Heart left ventricle (tissue), 16 donors: ENCODE results near the gene SCP2. TPM values are rescaled to one million over a fixed set of nuclear protein-coding genes. Genes with fewer than 3 reads are reported as not detected.
A peak's percentile ranks its signal among the peaks of the same experiment; 100 is the strongest.

Experiments used
- ATAC-seq, 4 donors: fragments of 200-7000 bp; cut with Tn5 transposase; one replicate each; pipeline ENCODE4 v1.9.1; 2020 to 2022; ENCODE audit warnings: moderate library complexity in 4 of 4, mild to moderate bottlenecking in 3 of 4, moderate number of reproducible peaks in 1 of 4
- DNase-seq, 5 donors: peaks; one replicate each; pipeline ENCODE4 v3.0.0-alpha.2; 2020
- H3K27ac ChIP-seq, 12 donors: fragments of 200-600 bp; sonication (generic) in 4 of 12; one replicate each; pipeline versions ENCODE4 v1.5.0 to v1.8.0; 2016 to 2022; ENCODE audit warnings: mild to moderate bottlenecking in 2 of 12
- H3K27me3 ChIP-seq, 9 donors: fragments of 200-600 bp; sonication (generic) in 2 of 9; one replicate each; pipeline versions ENCODE4 v1.5.1 to v1.8.0; 2016 to 2022; ENCODE audit warnings: mild to moderate bottlenecking in 3 of 9
- H3K36me3 ChIP-seq, 9 donors: fragments of 200-600 bp; sonication (generic) in 2 of 9; one replicate each; pipeline versions ENCODE4 v1.5.0 to v1.8.0; 2018 to 2022; ENCODE audit warnings: mild to moderate bottlenecking in 2 of 9
- H3K4me1 ChIP-seq, 12 donors: fragments of 200-600 bp; sonication (generic) in 4 of 12; one replicate each; pipeline versions ENCODE4 v1.5.0 to v1.8.0; 2016 to 2022; ENCODE audit warnings: mild to moderate bottlenecking in 3 of 12
- H3K4me3 ChIP-seq, 12 donors: fragments of 200-600 bp; sonication (generic) in 4 of 12; one replicate each; pipeline versions ENCODE4 v1.5.0 to v1.8.0; 2017 to 2022; ENCODE audit warnings: mild to moderate bottlenecking in 9 of 12, moderate library complexity in 4 of 12
- H3K9me3 ChIP-seq, 12 donors: fragments of 200-600 bp; sonication (generic) in 4 of 12; one replicate each; pipeline versions ENCODE4 v1.5.0 to v1.8.0; 2016 to 2022; ENCODE audit warnings: mild to moderate bottlenecking in 1 of 12
- POLR2A ChIP-seq, 2 donors: fragments of 450-650 bp; IDR thresholded peaks; one replicate each; pipeline ENCODE4 v1.6.1; 2017; ENCODE audit warnings: antibody characterized with exemption in 2 of 2, mild to moderate bottlenecking in 2 of 2, moderate library complexity in 2 of 2
- WGBS, 4 donors: extraction: QIAGEN DNeasy Blood & Tissue Kit in 2 of 4; methylation state at CpG; one replicate each; pipeline versions ENCODE4 v1.1.5 to v1.1.7; 2013 to 2018; 5-methylcytosine and 5-hydroxymethylcytosine counted together
- intact Hi-C, 10 donors: fragments of 100-400 bp; cut with DNase I; formaldehyde crosslinking; loops; one replicate each; pipeline versions ENCODE4 v1.11.1 to v1.14.2; 2022
- polyA plus RNA-seq, 2 donors: library from polyadenylated mRNA; stranded (reverse); fragments of 200-250 nt; gene quantifications; one replicate each; pipeline ENCODE4 v1.2.3, GENCODE V29; 2013
- total RNA-seq, 9 donors: library from RNA; depleted of rRNA in 2 of 9; stranded (reverse); fragments of >200 nt in 2 of 9; fragmentation: NEBNext Ultra II Directional in 3 of 9; extraction: Animal tissue kit (Norgen Biotek cat#: 25700) in 3 of 9; gene quantifications; one replicate each; pipeline versions ENCODE4 v1.1.0 to v1.2.4, GENCODE V29; 2016 to 2023
- TF ChIP-seq, protein P1 (sequence below), 12 donors: fragments of 200-600 bp; sonication (generic) in 4 of 12; IDR thresholded peaks; one replicate each; pipeline versions ENCODE4 v1.5.0 to v1.8.0; 2018 to 2022; ENCODE audit warnings: antibody characterized with exemption in 12 of 12, mild to moderate bottlenecking in 5 of 12
- donor health status: ischemic (EF 13 %, LVEDD 7.1; RV severe dilation, severe dysfunction).
- donor health status: healthy with polysubstance abuse.
- donor health status: DM: no; HTN: yes; CAD: no.
- donor health status: DM: no; HTN: no; CAD: no.
- donor health status: ischemic (EF 25% LVEDD 6.9; RV normal size, moderate dysfunction).
- donor health status: ischemic (EF 25% LVEDD 5.7; RV mildly dilated, moderate dysfunction).
- donor health status: healthy.
- donor health status: DM: yes; HTN: yes; CAD: no.
- donor health status: ischemic (EF 35%, LVEDD 5.7; RV mildly dilated, moderate dysfunction).
- donor health status: nonischemic (EF 11% LVEDD 7.7; RV severe dilation, severe dysfunction).
- donor health status: DM: yes; HTN: yes; CAD: no.
- donor health status: PGD.
- donor health status: ischemic (EF 29% LVEDD 5.4; RV normal size, mild dysfunction).
- donor health status: nonischemic (EF 23%, LVEDD 6.1; RV moderate dilation, normal function).

Gene SCP2
- total and polyA plus RNA-seq, 11 donors = 83.4 to 143 (median 132) TPM

DNA sequence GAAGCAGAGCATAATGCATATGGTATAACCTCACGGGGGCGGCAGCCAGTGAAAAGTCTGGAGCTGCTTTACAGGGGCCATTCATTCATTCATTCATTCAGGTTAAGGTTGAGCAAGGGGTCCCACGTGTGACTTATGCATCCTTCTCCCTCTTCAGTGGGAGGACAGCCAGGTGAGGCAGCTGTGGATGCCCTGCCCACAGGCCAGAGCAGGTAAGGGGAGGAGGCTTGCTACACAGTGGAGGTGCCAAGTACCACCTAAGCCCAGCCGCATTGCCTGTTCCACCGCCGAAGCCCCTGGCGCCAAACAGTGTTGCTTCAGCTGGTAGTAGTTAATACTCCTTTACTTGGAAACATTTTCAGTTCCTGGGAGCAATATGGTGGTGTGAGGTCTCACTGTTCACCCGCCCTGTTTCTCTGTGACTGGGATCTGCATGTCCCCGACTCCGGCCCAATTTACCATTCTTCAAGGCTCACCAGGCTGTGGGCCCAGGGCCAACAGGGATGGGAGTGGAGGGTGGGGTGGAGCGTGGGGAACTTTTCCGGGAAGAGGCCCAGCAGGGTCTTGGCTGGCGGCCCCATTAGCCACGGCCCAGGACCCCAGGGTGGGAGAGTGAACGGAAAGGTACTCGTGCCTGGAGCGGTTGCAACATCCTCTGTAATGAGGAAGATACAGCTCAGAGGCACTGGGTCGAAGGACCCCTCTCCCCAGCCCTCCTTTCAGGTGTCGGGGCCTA is 134.2 kb downstream of the SCP2 start:
- Histone ChIP-seq H3K27ac (peak overlapping the region in 11 of 12 donors; percentile 34 to 90 (median 78)), H3K4me3 (peak overlapping the region; percentile 55 to 89 (median 71)), H3K4me1 (peaks cover 0 to 45% (median 18%) of the 10 kb centered on the region in 12 donors), H3K36me3 (no peaks in the 10 kb centered on the region), H3K27me3 (peaks cover 0 to 28% (median 3%) of the 10 kb centered on the region in 9 donors), H3K9me3 (no peaks in the 10 kb centered on the region)
- ATAC-seq (peak; percentile 35 to 54 (median 52)), DNase-seq (peak in 3 of 5 donors; percentile 65 to 79 (median 68))
- TF ChIP-seq, protein P1, sequence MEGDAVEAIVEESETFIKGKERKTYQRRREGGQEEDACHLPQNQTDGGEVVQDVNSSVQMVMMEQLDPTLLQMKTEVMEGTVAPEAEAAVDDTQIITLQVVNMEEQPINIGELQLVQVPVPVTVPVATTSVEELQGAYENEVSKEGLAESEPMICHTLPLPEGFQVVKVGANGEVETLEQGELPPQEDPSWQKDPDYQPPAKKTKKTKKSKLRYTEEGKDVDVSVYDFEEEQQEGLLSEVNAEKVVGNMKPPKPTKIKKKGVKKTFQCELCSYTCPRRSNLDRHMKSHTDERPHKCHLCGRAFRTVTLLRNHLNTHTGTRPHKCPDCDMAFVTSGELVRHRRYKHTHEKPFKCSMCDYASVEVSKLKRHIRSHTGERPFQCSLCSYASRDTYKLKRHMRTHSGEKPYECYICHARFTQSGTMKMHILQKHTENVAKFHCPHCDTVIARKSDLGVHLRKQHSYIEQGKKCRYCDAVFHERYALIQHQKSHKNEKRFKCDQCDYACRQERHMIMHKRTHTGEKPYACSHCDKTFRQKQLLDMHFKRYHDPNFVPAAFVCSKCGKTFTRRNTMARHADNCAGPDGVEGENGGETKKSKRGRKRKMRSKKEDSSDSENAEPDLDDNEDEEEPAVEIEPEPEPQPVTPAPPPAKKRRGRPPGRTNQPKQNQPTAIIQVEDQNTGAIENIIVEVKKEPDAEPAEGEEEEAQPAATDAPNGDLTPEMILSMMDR (IDR thresholded peaks at IDR 0.05) = no peak
- TF ChIP-seq POLR2A (IDR thresholded peaks at IDR 0.05) = no peak
- 47 to 84% (median 53%) methylated on average over 10 to 19 of the region's 19 CpGs for WGBS, 4 donors
- intact Hi-C loops = loop anchor here in 4 of 10 donors (5.0 to 10.0 kb wide), 6 partner anchors 44 to 124 kb away; no protein-coding TSS in a partner anchor

DNA sequence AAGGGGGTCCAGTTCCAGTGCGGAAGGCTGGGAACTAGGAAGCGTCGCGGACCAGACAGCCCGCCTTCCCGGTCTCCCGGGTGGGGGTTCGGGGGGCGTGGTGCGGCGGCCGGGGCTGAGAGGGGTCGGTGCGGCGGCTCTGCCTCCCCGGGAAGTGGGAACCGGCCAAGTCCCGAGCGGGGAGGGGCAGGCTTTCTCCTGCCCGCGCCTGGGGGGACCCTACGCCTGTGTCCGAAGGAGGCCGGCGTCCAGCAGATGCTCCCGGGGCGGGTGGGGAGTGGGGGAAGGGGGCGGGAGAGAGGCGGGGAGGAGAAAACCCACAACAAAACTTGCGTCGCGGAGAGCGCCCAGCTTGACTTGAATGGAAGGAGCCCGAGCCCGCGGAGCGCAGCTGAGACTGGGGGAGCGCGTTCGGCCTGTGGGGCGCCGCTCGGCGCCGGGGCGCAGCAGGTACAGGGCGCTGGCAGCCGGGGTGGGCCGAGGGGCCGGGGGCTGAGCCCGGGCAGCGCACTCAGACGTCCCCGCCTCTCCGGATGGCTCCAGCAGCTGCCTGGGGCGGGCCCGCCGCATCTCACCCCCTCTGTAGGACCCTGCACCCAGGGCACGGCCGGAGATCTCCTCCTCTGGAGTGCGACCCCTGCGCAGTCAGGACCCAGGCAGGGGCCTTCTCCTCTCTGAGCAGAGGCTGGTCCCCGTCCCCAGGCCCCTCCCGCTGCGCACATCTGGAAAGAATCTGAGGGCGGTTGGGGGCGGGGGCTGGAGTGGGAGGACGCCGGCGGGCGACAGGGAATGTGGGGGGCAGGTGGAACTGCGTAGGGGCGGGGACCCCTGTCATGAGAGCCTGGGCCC is 135.0 kb downstream of the SCP2 start, which contains the start of gene PODN:
Gene PODN (plus strand): TSS at position 355 of the 849 bp plus-strand sequence. CDS start 7,643 bp downstream, outside the sequence.
- no peaks in the 10 kb centered on the region for H3K9me3 ChIP-seq
- H3K36me3 ChIP-seq = no peaks in the 10 kb centered on the region
- peak within 1 kb of the TSS; percentile 55 to 89 (median 71) for H3K4me3 ChIP-seq
- TF ChIP-seq, protein P1 (IDR thresholded peaks at IDR 0.05) = no peak
- TF ChIP-seq POLR2A (IDR thresholded peaks at IDR 0.05) = no peak
- intact Hi-C loops = loop anchor here in 4 of 10 donors (5.0 to 10.0 kb wide), 6 partner anchors 45 to 123 kb away; no protein-coding TSS in a partner anchor
- ATAC-seq (peak; percentile 4 to 50 (median 35)), DNase-seq (peak in 4 of 5 donors; percentile 40 to 75 (median 60))
- peaks cover 0 to 49% (median 18%) of the 10 kb centered on the region in 12 donors for H3K4me1 ChIP-seq
- 1 to 3% (median 2%) methylated on average over 36 to 73 of the region's 73 CpGs for WGBS, 4 donors
- H3K27ac ChIP-seq = peak within 1 kb of the TSS; percentile 34 to 90 (median 76)
- peaks cover 0 to 28% (median 3%) of the 10 kb centered on the region in 9 donors for H3K27me3 ChIP-seq

DNA sequence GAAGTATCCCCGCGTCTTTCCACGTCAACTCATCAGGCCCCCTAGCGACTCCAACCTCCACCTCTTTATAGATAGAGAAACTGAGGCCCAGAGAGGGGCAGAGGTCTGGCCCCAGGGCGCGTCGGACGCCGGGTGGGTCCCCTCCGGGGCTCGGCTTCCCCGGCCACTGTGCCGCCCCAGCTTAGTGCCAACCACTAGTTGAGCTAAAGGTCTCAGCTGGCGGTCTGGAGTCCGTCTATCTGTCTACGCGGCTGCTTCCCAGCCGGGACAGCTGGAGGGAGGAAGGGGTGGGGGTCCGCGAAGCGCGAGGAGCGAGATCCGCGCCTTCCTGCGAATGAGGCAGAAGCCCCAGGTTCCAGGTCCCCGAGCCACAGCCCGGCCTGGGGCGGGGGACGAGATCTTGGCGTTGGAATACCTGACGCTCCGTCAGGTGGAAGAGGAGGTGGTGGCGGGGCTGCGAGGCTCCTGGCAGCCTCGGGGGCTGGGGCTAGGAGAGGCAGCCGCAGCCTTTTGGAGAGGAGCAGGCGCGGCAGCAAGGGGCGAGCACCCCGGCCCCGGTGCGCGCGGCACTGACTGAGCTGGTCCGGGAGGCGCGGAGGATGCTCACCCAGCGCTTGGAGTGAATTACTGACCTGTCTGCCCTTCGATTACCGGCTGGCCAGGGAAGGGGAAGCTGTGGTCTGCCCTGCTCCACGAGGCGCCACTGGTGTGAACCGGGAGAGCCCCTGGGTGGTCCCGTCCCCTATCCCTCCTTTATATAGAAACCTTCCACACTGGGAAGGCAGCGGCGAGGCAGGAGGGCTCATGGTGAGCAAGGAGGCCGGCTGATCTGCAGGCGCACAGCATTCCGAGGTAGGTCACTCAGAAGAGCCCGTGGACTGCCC is 135.9 kb downstream of the SCP2 start:
- peak overlapping the region in 11 of 12 donors; percentile 47 to 90 (median 78) for H3K27ac ChIP-seq
- H3K4me1 ChIP-seq = peaks cover 0 to 40% (median 18%) of the 10 kb centered on the region in 12 donors
- TF ChIP-seq, protein P1 (IDR thresholded peaks at IDR 0.05) = no peak
- TF ChIP-seq POLR2A (IDR thresholded peaks at IDR 0.05) = no peak
- H3K4me3 ChIP-seq = peak overlapping the region; percentile 55 to 89 (median 71)
- 1 to 26% (median 20%) methylated on average over 26 to 61 of the region's 61 CpGs for WGBS, 4 donors
- intact Hi-C loops = loop anchor here in 4 of 10 donors (5.0 to 10.0 kb wide), 6 partner anchors 46 to 122 kb away; no protein-coding TSS in a partner anchor
- H3K27me3 ChIP-seq = peaks cover 0 to 28% (median 3%) of the 10 kb centered on the region in 9 donors
- peak in 2 of 5 donors; percentile 28 to 62 for DNase-seq
- peak in 2 of 4 donors; percentile 14 to 23 for ATAC-seq
- H3K36me3 ChIP-seq = no peaks in the 10 kb centered on the region
- H3K9me3 ChIP-seq = no peaks in the 10 kb centered on the region
